HEK293 (cell line): ENCODE results near the gene HSPB2.
"Not testable (repeated sequence)": the region's sequence is repeated elsewhere in the genome, so short reads cannot be mapped to it uniquely, and the experiment has no call there.

Experiments
- CTCF ChIA-PET: fragments of 350-600 bp; formaldehyde crosslinking; extraction: SDS; loops from one replicate; lab custom pipeline; 2021; ENCODE audit warnings: antibody characterized with exemption; lab: Yijun Ruan, JAX
- POLR2A ChIA-PET: fragments of 300-600 bp; formaldehyde crosslinking; extraction: SDS; loops from one replicate; lab custom pipeline; 2020; ENCODE audit warnings: antibody characterized with exemption, inconsistent platforms; lab: Yijun Ruan, JAX
- H3K27ac ChIP-seq: fragments of 200-500 bp; sonication (Bioruptor generic); 2 replicates; pipeline ENCODE4 v1.5.1; 2014; ENCODE audit warnings: low read depth, low read length, control low read depth, inconsistent platforms; ENCODE audit errors: extremely low read depth
- H3K36me3 ChIP-seq, 2 experiments: fragments of 200-500 bp in 1 of 2; sonication (Bioruptor generic) in 1 of 2; 1 replicate in 1 of 2; 2 replicates in 1 of 2; pipeline ENCODE4 v1.5.1; 2014 to 2017; ENCODE audit warnings: inconsistent platforms in 2 of 2, low read length in 2 of 2; ENCODE audit not compliant: control insufficient read depth in 2 of 2, insufficient read depth in 1 of 2
- H3K4me1 ChIP-seq: fragments of 200-500 bp; sonication (Bioruptor generic); 2 replicates; pipeline ENCODE4 v1.5.1; 2014; ENCODE audit warnings: mild to moderate bottlenecking, low read length, inconsistent platforms; ENCODE audit not compliant: control insufficient read depth, insufficient read depth
- H3K4me3 ChIP-seq: 2 replicates; pipeline ENCODE4 v1.5.1; 2011; ENCODE audit warnings: low read depth, mild to moderate bottlenecking, control low read depth, low read length, moderate library complexity
- H3K9me3 ChIP-seq: fragments of 200-500 bp; sonication (Bioruptor generic); 2 replicates; pipeline ENCODE4 v1.5.1; 2014; ENCODE audit warnings: low read depth, low read length, inconsistent platforms; ENCODE audit not compliant: control insufficient read depth, insufficient read depth
- AEBP2 ChIP-seq: fragments of 450-650 bp; formaldehyde crosslinking; IDR thresholded peaks from 2 replicates; pipeline ENCODE4 v1.5.1; 2016; ENCODE audit warnings: missing biosample characterization, missing genetic modification characterization, borderline replicate concordance
- EGR2 ChIP-seq: fragments of 450-650 bp; formaldehyde crosslinking; IDR thresholded peaks from 2 replicates; pipeline ENCODE4 v1.5.1; 2016; ENCODE audit warnings: low read depth, missing biosample characterization, missing genetic modification characterization
- ZBTB21 ChIP-seq: fragments of 450-650 bp; formaldehyde crosslinking; IDR thresholded peaks from 2 replicates; pipeline ENCODE4 v1.5.1; 2017; ENCODE audit warnings: missing biosample characterization, missing genetic modification characterization
- ZBTB7A ChIP-seq: fragments of 450-650 bp; formaldehyde crosslinking; IDR thresholded peaks from 2 replicates; pipeline ENCODE4 v1.5.1; 2016; ENCODE audit warnings: low read depth, missing biosample characterization, missing genetic modification characterization
- ZFP37 ChIP-seq: fragments of 450-650 bp; formaldehyde crosslinking; IDR thresholded peaks from 2 replicates; pipeline ENCODE4 v1.5.1; 2016; ENCODE audit warnings: missing biosample characterization, missing genetic modification characterization
- ZNF157 ChIP-seq: fragments of 450-650 bp; formaldehyde crosslinking; IDR thresholded peaks from 2 replicates; pipeline ENCODE4 v1.5.1; 2016; ENCODE audit warnings: missing biosample characterization, missing genetic modification characterization
- ZNF350 ChIP-seq: fragments of 450-650 bp; formaldehyde crosslinking; IDR thresholded peaks from 2 replicates; pipeline ENCODE4 v1.5.0; 2017; ENCODE audit warnings: missing biosample characterization, mild to moderate bottlenecking, missing genetic modification characterization
- ZNF426 ChIP-seq: fragments of 450-650 bp; formaldehyde crosslinking; IDR thresholded peaks from 2 replicates; pipeline ENCODE4 v1.5.1; 2017; ENCODE audit warnings: missing biosample characterization, missing genetic modification characterization, mild to moderate bottlenecking, inconsistent platforms, moderate library complexity
- ZNF558 ChIP-seq: fragments of 450-650 bp; formaldehyde crosslinking; IDR thresholded peaks from 2 replicates; pipeline ENCODE4 v1.5.1; 2016; ENCODE audit warnings: missing biosample characterization, missing genetic modification characterization
- ZNF626 ChIP-seq: fragments of 450-650 bp; sonication (Bioruptor Pico); formaldehyde crosslinking; IDR thresholded peaks from 2 replicates; pipeline ENCODE4 v1.5.1; 2018; ENCODE audit warnings: missing biosample characterization, missing genetic modification characterization, inconsistent platforms
- ZNF704 ChIP-seq: fragments of 450-650 bp; formaldehyde crosslinking; IDR thresholded peaks from 2 replicates; pipeline ENCODE4 v1.5.1; 2016; ENCODE audit warnings: missing biosample characterization, missing genetic modification characterization
- ZSCAN4 ChIP-seq: fragments of 450-650 bp; formaldehyde crosslinking; IDR thresholded peaks from 2 replicates; pipeline ENCODE4 v1.5.1; 2017; ENCODE audit warnings: missing biosample characterization, missing genetic modification characterization

Gene HSPB2

DNA sequence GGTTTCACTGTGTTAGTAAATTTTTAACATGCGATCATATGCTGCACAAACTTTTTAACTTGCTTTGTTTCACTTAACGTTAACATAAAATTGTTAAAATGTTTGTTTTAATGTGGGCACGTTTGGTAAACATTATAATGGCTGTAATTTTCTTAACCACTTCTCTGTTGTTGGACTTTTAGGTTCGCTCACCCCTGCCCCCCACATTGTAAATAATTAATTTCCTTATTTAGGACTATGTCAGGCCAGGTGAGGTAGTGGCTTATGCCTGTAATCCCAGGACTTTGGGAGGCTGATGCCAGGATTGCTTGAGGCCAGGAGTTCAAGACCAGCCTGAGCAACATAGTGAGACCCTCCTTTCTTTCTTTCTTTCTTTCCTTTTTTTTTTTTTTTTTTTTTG lies 17.9 kb downstream of the HSPB2 start (continued):
- TF ChIP-seq ZNF558 (tag by site-specific recombination) (no peak), ZNF157 (tag by site-specific recombination) (no peak), ZNF426 (no peak)

- no peak for TF ChIP-seq ZNF704
- TF ChIP-seq ZFP37 (tag by site-specific recombination): no peak
- ChIA-PET CTCF (interaction anchor here (1.3 to 8.5 kb wide), 8 partner anchors 11 to 63 kb away, joined by 3 to 166 read pairs (median 4); no protein-coding TSS in a partner anchor), POLR2A (interaction anchor here (1.3 kb wide), 1 partner anchor 46 kb away, joined by 4 read pairs; no protein-coding TSS in a partner anchor)
These were observed 20.0 kb downstream of the HSPB2 start for GRCh38 chr11:111932611-111932950.

DNA sequence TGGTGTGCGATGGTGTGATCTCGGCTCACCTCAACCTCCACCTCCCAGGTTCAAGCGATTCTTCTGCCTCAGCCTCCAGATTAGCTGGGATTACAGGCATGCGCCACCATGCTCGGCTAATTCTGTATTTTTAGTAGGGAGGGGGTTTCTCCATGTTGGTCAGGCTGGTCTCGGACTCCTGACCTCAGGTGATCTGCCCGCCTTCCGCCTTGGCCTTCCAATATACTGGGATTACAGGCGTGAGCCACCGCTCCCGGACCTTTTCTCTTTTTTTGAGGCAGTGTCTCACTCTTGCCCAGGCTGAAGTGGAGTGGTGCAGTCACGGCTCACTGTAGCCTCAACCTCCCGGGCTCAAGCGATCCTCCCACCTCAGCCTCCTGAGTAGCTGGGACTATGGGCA lies 20.6 kb downstream of the HSPB2 start:
- POLR2A ChIA-PET, H3K4me1 ChIP-seq, H3K36me3 ChIP-seq, H3K4me3 ChIP-seq, H3K27ac ChIP-seq, H3K9me3 ChIP-seq: not testable (repeated sequence)
- CTCF ChIA-PET: interaction anchor here (0.6 to 8.5 kb wide), 3 partner anchors 10 to 1759 kb away, joined by 3 to 166 read pairs (median 3); no protein-coding TSS in a partner anchor

More at GRCh38 chr11:111932611-111932950, 20.0 kb downstream of the HSPB2 start:
- Histone ChIP-seq H3K36me3 (no peaks in the 10 kb centered on the region), H3K27ac (no peak overlapping the region), H3K4me3 (no peak overlapping the region), H3K9me3 (no peaks in the 10 kb centered on the region), H3K4me1 (no peaks in the 10 kb centered on the region)

DNA sequence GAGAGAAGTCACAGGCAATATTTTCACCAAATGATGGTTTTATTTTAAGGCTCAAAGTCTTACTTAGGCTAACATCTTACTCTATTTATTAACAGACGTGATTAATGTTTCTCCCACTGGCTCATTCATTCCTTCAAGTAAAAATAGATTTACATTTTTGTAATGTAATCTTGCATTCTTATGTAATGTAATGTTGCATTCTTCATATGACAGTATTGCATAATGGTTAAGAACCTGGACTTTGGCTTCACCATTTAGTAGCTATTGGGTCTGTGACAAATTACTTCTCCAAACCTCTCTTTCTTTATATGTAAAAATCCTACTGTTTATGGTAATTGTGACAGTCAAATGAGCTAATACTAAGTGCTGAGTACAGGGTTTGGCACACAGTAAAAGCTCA lies 21.3 kb downstream of the HSPB2 start:
- TF ChIP-seq AEBP2 (tag by site-specific recombination) (no peak), EGR2 (tag by site-specific recombination) (no peak), ZBTB7A (tag by site-specific recombination) (no peak), ZNF626 (tag by site-specific recombination) (no peak), ZSCAN4 (tag by site-specific recombination) (no peak), ZNF704 (no peak), ZNF350 (tag by site-specific recombination) (no peak), ZBTB21 (tag by site-specific recombination) (no peak)
- H3K4me1 ChIP-seq: no peaks in the 10 kb centered on the region
- ChIA-PET POLR2A (interaction anchor here (0.6 to 0.8 kb wide), 2 partner anchors 56 to 62 kb away, joined by 3 read pairs; partner anchors contain the start of gene ALG9), CTCF (interaction anchor here (0.6 to 8.5 kb wide), 6 partner anchors 9 to 1759 kb away, joined by 3 to 166 read pairs (median 3); no protein-coding TSS in a partner anchor)
- H3K36me3 ChIP-seq: no peaks in the 10 kb centered on the region
- H3K4me3 ChIP-seq: no peak overlapping the region
- H3K9me3 ChIP-seq: no peaks in the 10 kb centered on the region
- H3K27ac ChIP-seq: no peak overlapping the region
